ENCODE measurements around the gene MOB2. TPM values are rescaled to one million over a fixed set of nuclear protein-coding genes. Genes with fewer than 3 reads are reported as not detected.

Gene MOB2
- total RNA-seq, 2 experiments from 2014 or later, result 22.4 to 27.5 TPM

DNA sequence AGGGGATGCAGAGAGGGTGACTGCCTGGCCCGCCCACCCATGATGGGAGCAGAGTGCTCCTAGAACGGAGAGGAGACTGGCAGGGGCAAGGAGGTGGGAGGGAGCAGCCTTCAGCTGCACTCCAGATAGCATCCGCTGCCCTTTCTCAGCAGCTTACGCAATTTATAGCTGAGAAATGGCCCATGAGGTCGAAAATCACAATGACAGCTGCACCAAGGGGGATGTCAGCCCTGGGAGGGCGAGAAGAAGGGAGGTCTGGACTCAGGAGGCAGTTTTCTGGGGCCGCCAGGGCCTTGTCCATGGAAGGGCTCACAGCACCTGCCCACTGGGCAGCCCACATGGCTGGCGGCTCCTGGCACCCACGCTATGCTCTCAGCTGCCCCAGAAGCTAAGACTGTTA lies 17.6 kb upstream of the MOB2 start:
- intact Hi-C loops (cut with micrococcal nuclease; ENCODE audit: unreplicated experiment), result no loop called here
- no peaks in the 10 kb centered on the region for H3K9me3 ChIP-seq (ENCODE audit: low read length)
- no peak overlapping the region for H3K27ac ChIP-seq (ENCODE audit: low read depth, low read length, poor library complexity, severe bottlenecking)
- H3K4me3 ChIP-seq (ENCODE audit: low read depth, low read length, poor library complexity, severe bottlenecking), result no peak overlapping the region
- H3K9me2 ChIP-seq (ENCODE audit: insufficient read depth, low read length), result no peaks in the 10 kb centered on the region
- no peak overlapping the region for H3K4me2 ChIP-seq (ENCODE audit: low read length)
- no peak for DNase-seq (ENCODE audit: low spot score)
- H3K36me3 ChIP-seq (ENCODE audit: insufficient read depth, low read length), result no peaks in the 10 kb centered on the region
- H3K4me1 ChIP-seq (ENCODE audit: insufficient read depth, low read length, poor library complexity, severe bottlenecking), result peaks cover 8% of the 10 kb centered on the region
- BruUV-seq (replicated peaks), result no TSS peak
- ChIA-PET CTCF (ENCODE audit: unreplicated experiment) (no interaction called here), POLR2A (no interaction called here)
- H4K20me1 ChIP-seq (ENCODE audit: insufficient read depth, low read length), result no peaks in the 10 kb centered on the region; the same call in 1 of the 2 replicates
- no peak overlapping the region for H2AFZ ChIP-seq (ENCODE audit: low read length)
- TF ChIP-seq EZH2phosphoT487 (IDR thresholded peaks at IDR 0.05; ENCODE audit: borderline replicate concordance, low read depth, low read length), result no peak
- TF ChIP-seq, protein P1, sequence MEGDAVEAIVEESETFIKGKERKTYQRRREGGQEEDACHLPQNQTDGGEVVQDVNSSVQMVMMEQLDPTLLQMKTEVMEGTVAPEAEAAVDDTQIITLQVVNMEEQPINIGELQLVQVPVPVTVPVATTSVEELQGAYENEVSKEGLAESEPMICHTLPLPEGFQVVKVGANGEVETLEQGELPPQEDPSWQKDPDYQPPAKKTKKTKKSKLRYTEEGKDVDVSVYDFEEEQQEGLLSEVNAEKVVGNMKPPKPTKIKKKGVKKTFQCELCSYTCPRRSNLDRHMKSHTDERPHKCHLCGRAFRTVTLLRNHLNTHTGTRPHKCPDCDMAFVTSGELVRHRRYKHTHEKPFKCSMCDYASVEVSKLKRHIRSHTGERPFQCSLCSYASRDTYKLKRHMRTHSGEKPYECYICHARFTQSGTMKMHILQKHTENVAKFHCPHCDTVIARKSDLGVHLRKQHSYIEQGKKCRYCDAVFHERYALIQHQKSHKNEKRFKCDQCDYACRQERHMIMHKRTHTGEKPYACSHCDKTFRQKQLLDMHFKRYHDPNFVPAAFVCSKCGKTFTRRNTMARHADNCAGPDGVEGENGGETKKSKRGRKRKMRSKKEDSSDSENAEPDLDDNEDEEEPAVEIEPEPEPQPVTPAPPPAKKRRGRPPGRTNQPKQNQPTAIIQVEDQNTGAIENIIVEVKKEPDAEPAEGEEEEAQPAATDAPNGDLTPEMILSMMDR (conservative IDR thresholded peaks at IDR 0.05; ENCODE audit: low read length), result no peak
- H3K79me2 ChIP-seq (ENCODE audit: insufficient read depth, low read depth, low read length), result no peaks in the 10 kb centered on the region

DNA sequence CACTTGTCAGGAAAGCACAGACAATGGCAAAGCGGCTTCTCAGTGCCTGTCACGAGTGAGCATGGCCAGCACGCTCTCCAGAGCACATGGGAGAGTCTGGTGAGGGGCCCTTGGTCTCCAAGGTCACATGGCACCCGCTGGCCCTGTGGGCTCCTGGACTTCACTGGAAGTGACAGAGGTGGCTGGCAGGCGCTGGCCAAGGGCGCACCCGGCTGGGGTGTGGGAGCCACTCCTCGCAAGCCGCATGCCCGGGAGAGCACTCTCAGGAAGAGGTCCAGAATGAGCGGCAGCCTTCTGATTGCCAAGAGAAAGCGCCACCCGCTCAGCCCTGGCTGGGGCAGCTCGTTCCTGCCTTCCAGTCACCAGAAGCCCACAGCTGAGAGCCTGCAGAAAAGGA lies 17.1 kb upstream of the MOB2 start:
- H4K20me1 ChIP-seq (ENCODE audit: insufficient read depth, low read length), result no peaks in the 10 kb centered on the region; the same call in 1 of the 2 replicates
- TF ChIP-seq EZH2phosphoT487 (IDR thresholded peaks at IDR 0.05; ENCODE audit: borderline replicate concordance, low read depth, low read length), result no peak
- TF ChIP-seq, protein P1 (conservative IDR thresholded peaks at IDR 0.05; ENCODE audit: low read length), result no peak
- no TSS peak for BruUV-seq (replicated peaks)
- no peak overlapping the region for H3K27ac ChIP-seq (ENCODE audit: low read depth, low read length, poor library complexity, severe bottlenecking)
- no peak overlapping the region for H3K4me3 ChIP-seq (ENCODE audit: low read depth, low read length, poor library complexity, severe bottlenecking)
- no peaks in the 10 kb centered on the region for H3K79me2 ChIP-seq (ENCODE audit: insufficient read depth, low read depth, low read length)
- no peak for DNase-seq (ENCODE audit: low spot score)
- peaks cover 8% of the 10 kb centered on the region for H3K4me1 ChIP-seq (ENCODE audit: insufficient read depth, low read length, poor library complexity, severe bottlenecking)
- ChIA-PET POLR2A (no interaction called here), CTCF (ENCODE audit: unreplicated experiment) (no interaction called here)
- no peak overlapping the region for H2AFZ ChIP-seq (ENCODE audit: low read length)
- no peak overlapping the region for H3K4me2 ChIP-seq (ENCODE audit: low read length)
- H3K9me3 ChIP-seq (ENCODE audit: low read length), result no peaks in the 10 kb centered on the region
- intact Hi-C loops (cut with micrococcal nuclease; ENCODE audit: unreplicated experiment), result no loop called here
- H3K9me2 ChIP-seq (ENCODE audit: insufficient read depth, low read length), result no peaks in the 10 kb centered on the region
- no peaks in the 10 kb centered on the region for H3K36me3 ChIP-seq (ENCODE audit: insufficient read depth, low read length)

DNA sequence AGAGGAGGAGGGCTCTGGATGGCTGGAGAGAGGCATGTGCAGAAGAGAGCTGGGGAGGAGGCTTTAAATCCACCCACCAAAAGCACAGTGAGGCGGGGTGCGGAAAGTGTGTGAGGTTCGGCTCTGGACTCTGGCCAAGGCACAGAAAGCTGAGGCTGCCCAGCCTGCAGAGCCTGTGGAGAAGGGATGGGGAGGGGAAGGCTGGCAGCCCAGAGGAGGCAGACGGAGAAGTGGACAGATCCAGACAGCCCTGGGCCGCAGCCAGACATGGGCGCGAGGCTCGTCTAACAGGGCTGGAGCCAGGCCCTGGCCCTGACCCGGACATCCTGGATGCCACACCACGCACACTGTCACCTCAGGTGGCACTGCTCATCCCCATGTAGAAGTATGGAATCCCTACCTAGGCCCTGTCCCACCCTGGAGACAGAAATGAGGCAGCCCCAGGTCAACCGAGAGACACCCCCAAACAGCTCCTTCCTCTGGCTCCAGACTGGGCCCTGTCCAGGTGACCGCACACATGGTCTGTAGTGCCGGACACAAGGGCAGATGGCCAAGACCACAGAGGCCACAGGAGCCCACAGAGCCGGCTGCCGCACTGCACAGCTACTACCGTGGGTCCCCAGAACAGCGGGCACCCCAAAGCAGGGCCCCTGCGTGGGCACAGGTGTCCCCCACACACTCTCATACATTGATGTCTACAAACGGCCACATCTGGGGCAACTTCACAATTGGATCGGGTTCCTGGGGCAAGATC lies 16.6 kb upstream of the MOB2 start:
- CTCF ChIA-PET (ENCODE audit: unreplicated experiment), result no interaction called here
- Histone ChIP-seq H4K20me1 (ENCODE audit: insufficient read depth, low read length) (no peaks in the 10 kb centered on the region; the same call in 1 of the 2 replicates), H3K4me2 (ENCODE audit: low read length) (no peak overlapping the region), H3K9me2 (ENCODE audit: insufficient read depth, low read length) (no peaks in the 10 kb centered on the region), H3K36me3 (ENCODE audit: insufficient read depth, low read length) (no peaks in the 10 kb centered on the region), H3K79me2 (ENCODE audit: insufficient read depth, low read depth, low read length) (no peaks in the 10 kb centered on the region), H3K27ac (ENCODE audit: low read depth, low read length, poor library complexity, severe bottlenecking) (no peak overlapping the region), H2AFZ (ENCODE audit: low read length) (no peak overlapping the region), H3K4me3 (ENCODE audit: low read depth, low read length, poor library complexity, severe bottlenecking) (no peak overlapping the region), H3K4me1 (ENCODE audit: insufficient read depth, low read length, poor library complexity, severe bottlenecking) (peaks cover 8% of the 10 kb centered on the region), H3K9me3 (ENCODE audit: low read length) (no peaks in the 10 kb centered on the region)
- POLR2A ChIA-PET, result no interaction called here
- DNase-seq (ENCODE audit: low spot score), result no peak
- BruUV-seq (replicated peaks), result no TSS peak
- TF ChIP-seq EZH2phosphoT487 (IDR thresholded peaks at IDR 0.05; ENCODE audit: borderline replicate concordance, low read depth, low read length), result no peak
- TF ChIP-seq, protein P1 (conservative IDR thresholded peaks at IDR 0.05; ENCODE audit: low read length), result no peak
- intact Hi-C loops (cut with micrococcal nuclease; ENCODE audit: unreplicated experiment), result no loop called here
